ENCODE results near the gene DNM3. TPM values are rescaled to one million over a fixed set of nuclear protein-coding genes. Genes with fewer than 3 reads are reported as not detected.

Gene DNM3
- total and polyA plus RNA-seq, 9 of the 15 experiments (the other 6 are each of a cell fraction or from before 2014, with no cell fraction given): 0.08 to 0.36 (median 0.22) TPM; not detected in 1

DNA sequence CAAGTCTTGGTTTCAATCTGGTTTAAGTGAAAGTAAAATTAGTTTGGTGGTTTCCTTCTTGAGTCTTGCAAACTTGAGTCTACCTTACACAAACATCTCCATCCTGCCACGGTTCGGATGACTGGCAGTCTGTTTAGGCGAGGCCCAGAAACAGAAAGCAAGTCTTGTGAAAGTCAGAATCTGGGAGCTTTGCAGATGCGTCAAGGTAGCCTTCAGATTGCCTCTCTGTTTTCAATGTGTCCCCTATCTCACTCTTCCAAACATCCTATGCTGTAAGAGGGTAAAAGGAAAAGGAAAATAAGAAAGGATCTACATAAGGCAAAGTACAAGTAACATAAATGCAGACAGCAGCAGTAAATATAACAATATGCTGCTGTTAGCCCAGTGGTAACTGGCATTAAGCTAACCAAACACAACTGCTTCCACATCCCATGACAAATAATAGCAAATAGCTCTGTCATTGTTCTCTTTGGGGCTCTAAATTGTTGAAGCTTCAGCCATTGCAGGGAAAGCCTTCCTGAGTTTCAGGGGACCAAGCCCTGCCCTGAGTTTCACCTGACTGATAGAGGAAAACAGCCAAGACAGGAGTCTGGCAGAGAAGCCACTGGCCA lies 552.9 kb downstream of the DNM3 start:
- in situ Hi-C loops (cut with MboI): loop anchor here (10.0 kb wide), 1 partner anchor 589 kb away; no protein-coding TSS in a partner anchor
- TF ChIP-seq MAFG (tag; conservative IDR thresholded peaks at IDR 0.05): peak; percentile 66
- TF ChIP-seq, protein P1, sequence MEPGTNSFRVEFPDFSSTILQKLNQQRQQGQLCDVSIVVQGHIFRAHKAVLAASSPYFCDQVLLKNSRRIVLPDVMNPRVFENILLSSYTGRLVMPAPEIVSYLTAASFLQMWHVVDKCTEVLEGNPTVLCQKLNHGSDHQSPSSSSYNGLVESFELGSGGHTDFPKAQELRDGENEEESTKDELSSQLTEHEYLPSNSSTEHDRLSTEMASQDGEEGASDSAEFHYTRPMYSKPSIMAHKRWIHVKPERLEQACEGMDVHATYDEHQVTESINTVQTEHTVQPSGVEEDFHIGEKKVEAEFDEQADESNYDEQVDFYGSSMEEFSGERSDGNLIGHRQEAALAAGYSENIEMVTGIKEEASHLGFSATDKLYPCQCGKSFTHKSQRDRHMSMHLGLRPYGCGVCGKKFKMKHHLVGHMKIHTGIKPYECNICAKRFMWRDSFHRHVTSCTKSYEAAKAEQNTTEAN (CRISPR knock-in tag; IDR thresholded peaks at IDR 0.05): no peak
- TF ChIP-seq TCF3 (CRISPR knock-in tag; IDR thresholded peaks at IDR 0.05): no peak
- no peak for TF ChIP-seq RBBP5 (IDR thresholded peaks at IDR 0.05; ENCODE audit: borderline replicate concordance, insufficient read depth, low read length, poor library complexity, severe bottlenecking)
- no peak for TF ChIP-seq RBM39 (optimal IDR thresholded peaks at IDR 0.05; ENCODE audit: low read depth, low read length)
- no peak for TF ChIP-seq POU5F1 (IDR thresholded peaks at IDR 0.05; ENCODE audit: borderline replicate concordance, low read depth, low read length, partially characterized antibody)
- no peak for TF ChIP-seq MYNN (IDR thresholded peaks at IDR 0.05)
- TF ChIP-seq MYNN (CRISPR knock-in tag; IDR thresholded peaks at IDR 0.05): no peak
- TF ChIP-seq CEBPB (tag; IDR thresholded peaks at IDR 0.05): no peak
- peak; percentile 28 for TF ChIP-seq NFE2 (IDR thresholded peaks at IDR 0.05; ENCODE audit: low read depth)
- peak; percentile 35; the same call in 1 of the 2 replicates for TF ChIP-seq BACH1 (tag; IDR thresholded peaks at IDR 0.05)
- TF ChIP-seq, protein P2, sequence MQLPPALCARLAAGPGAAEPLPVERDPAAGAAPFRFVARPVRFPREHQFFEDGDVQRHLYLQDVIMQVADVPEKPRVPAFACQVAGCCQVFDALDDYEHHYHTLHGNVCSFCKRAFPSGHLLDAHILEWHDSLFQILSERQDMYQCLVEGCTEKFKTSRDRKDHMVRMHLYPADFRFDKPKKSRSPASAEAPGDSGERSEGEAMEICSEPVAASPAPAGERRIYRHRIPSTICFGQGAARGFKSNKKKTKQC (CRISPR knock-in tag; IDR thresholded peaks at IDR 0.05): no peak
- TF ChIP-seq TBP (optimal IDR thresholded peaks at IDR 0.05; ENCODE audit: low read depth, low read length): no peak
- TF ChIP-seq GABPB1 (CRISPR knock-in tag; IDR thresholded peaks at IDR 0.05): no peak
- TF ChIP-seq KDM5B (IDR thresholded peaks at IDR 0.05; ENCODE audit: insufficient replicate concordance, low read depth, low read length): no peak
- TF ChIP-seq CREB1 (IDR thresholded peaks at IDR 0.05): no peak
- no peak for TF ChIP-seq CREB1 (CRISPR knock-in tag; IDR thresholded peaks at IDR 0.05)
- no peak for TF ChIP-seq ELF1 (tag; IDR thresholded peaks at IDR 0.05)
- TF ChIP-seq, protein P3, sequence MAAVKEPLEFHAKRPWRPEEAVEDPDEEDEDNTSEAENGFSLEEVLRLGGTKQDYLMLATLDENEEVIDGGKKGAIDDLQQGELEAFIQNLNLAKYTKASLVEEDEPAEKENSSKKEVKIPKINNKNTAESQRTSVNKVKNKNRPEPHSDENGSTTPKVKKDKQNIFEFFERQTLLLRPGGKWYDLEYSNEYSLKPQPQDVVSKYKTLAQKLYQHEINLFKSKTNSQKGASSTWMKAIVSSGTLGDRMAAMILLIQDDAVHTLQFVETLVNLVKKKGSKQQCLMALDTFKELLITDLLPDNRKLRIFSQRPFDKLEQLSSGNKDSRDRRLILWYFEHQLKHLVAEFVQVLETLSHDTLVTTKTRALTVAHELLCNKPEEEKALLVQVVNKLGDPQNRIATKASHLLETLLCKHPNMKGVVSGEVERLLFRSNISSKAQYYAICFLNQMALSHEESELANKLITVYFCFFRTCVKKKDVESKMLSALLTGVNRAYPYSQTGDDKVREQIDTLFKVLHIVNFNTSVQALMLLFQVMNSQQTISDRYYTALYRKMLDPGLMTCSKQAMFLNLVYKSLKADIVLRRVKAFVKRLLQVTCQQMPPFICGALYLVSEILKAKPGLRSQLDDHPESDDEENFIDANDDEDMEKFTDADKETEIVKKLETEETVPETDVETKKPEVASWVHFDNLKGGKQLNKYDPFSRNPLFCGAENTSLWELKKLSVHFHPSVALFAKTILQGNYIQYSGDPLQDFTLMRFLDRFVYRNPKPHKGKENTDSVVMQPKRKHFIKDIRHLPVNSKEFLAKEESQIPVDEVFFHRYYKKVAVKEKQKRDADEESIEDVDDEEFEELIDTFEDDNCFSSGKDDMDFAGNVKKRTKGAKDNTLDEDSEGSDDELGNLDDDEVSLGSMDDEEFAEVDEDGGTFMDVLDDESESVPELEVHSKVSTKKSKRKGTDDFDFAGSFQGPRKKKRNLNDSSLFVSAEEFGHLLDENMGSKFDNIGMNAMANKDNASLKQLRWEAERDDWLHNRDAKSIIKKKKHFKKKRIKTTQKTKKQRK (IDR thresholded peaks at IDR 0.05; ENCODE audit: borderline replicate concordance, low read depth, low read length): no peak

More for the DNA sequence above, 552.9 kb downstream of the DNM3 start:
- no peak overlapping the region for H2AFZ ChIP-seq (ENCODE audit: low read depth, low read length)
- H3K4me1 ChIP-seq (replicated peaks in 1 of 2; ENCODE audit: control insufficient read depth in 2 of 2, insufficient read depth in 2 of 2, low read length in 2 of 2): no peaks in the 10 kb centered on the region
- H3K4me3 ChIP-seq: no peak overlapping the region
- ChIA-PET POLR2A (interaction anchor here (0.7 to 1.2 kb wide), 3 partner anchors 9 to 610 kb away, joined by 3 to 4 read pairs (median 3); no protein-coding TSS in a partner anchor), CTCF (ENCODE audit: low intra/inter-chr PET ratio) (no interaction called here)
- H3K27ac ChIP-seq (ENCODE audit: extremely low read depth, low read depth, low read length): no peak overlapping the region
- FAIRE-seq (peak; percentile 6), ATAC-seq (no peak; the same call in 2 of the 3 replicates), DNase-seq (ENCODE audit: extremely low read depth in 1 of 4, low spot score in 3 of 4) (no peak)
- peaks cover 5 to 8% of the 10 kb centered on the region in 2 experiments; a peak in 2 of 5 replicates for H3K27me3 ChIP-seq (ENCODE audit: control insufficient read depth in 2 of 2, insufficient read depth in 2 of 2, low read length in 2 of 2)
- no peaks in the 10 kb centered on the region for H3K9me3 ChIP-seq (replicated peaks; ENCODE audit: control insufficient read depth, insufficient read depth, low read depth, low read length)
- H3K36me3 ChIP-seq (ENCODE audit: control insufficient read depth, insufficient read depth, low read length): no peaks in the 10 kb centered on the region
- BruUV-seq (replicated peaks): no TSS peak
- H3K9me1 ChIP-seq (ENCODE audit: control insufficient read depth, insufficient read depth, low read length): no peaks in the 10 kb centered on the region
- H3K9ac ChIP-seq (ENCODE audit: insufficient read depth in 1 of 2, low read depth in 2 of 2, low read length in 2 of 2): no peak overlapping the region
- H3K79me2 ChIP-seq (ENCODE audit: control insufficient read depth, insufficient read depth, low read length): no peaks in the 10 kb centered on the region
- intact Hi-C loops (cut with micrococcal nuclease): loop anchor here (10.0 kb wide), 1 partner anchor 739 kb away; the partner anchor contains the start of gene MYOC
- H3K4me2 ChIP-seq (ENCODE audit: insufficient read depth, low read length): no peak overlapping the region
- H4K20me1 ChIP-seq (replicated peaks; ENCODE audit: control insufficient read depth, insufficient read depth, low read length): no peaks in the 10 kb centered on the region
- 3% methylated on average over 4 of the region's 4 CpGs for WGBS (ENCODE audit: insufficient coverage, low coverage, missing lambda C conversion rate)
